Breast epithelium (tissue), 4 donors: Measurements from ENCODE around the gene RBM19. TPM values are rescaled to one million over a fixed set of nuclear protein-coding genes. Genes with fewer than 3 reads are reported as not detected.

Experiments used
- DNase-seq, 2 donors: peaks; one replicate each; pipeline ENCODE4 v3.0.0-alpha.2; 2019; ENCODE audit warnings: low spot score in 2 of 2
- H3K27ac ChIP-seq, 2 donors: fragments of 200-600 bp; sonication (generic) in 1 of 2; one replicate each; pipeline ENCODE4 v1.5.1; 2016 to 2019; ENCODE audit warnings: mild to moderate bottlenecking in 1 of 2
- H3K27me3 ChIP-seq, 2 donors: fragments of 200-600 bp; sonication (generic) in 1 of 2; one replicate each; pipeline versions ENCODE4 v1.5.1 to v1.6.0; 2017 to 2019; ENCODE audit warnings: control low read depth in 1 of 2, mild to moderate bottlenecking in 1 of 2
- H3K36me3 ChIP-seq: fragments of 200-600 bp; one replicate; pipeline ENCODE4 v1.5.1; 2019
- H3K4me1 ChIP-seq, 2 donors: fragments of 200-600 bp; sonication (generic); one replicate each; pipeline ENCODE4 v1.5.1; 2016 to 2019; ENCODE audit warnings: control low read depth in 1 of 2
- H3K4me3 ChIP-seq, 3 donors: fragments of 200-600 bp; sonication (generic); 1 replicate in 2 of 3; 2 replicates in 1 of 3; pipeline ENCODE4 v1.5.1; 2016 to 2019; ENCODE audit warnings: mild to moderate bottlenecking in 3 of 3, moderate library complexity in 2 of 3
- H3K9me3 ChIP-seq, 2 donors: fragments of 200-600 bp; sonication (generic) in 1 of 2; one replicate each; pipeline ENCODE4 v1.5.1; 2016 to 2019; ENCODE audit warnings: control low read depth in 1 of 2
- CTCF ChIP-seq, 3 donors: fragments of 450-650 bp; IDR thresholded peaks; one replicate each; pipeline ENCODE4 v1.5.1; 2016 to 2017; ENCODE audit warnings: antibody characterized with exemption in 3 of 3, mild to moderate bottlenecking in 3 of 3, moderate library complexity in 3 of 3
- POLR2A ChIP-seq: fragments of 450-650 bp; IDR thresholded peaks from one replicate; pipeline ENCODE4 v1.6.1; 2016; ENCODE audit warnings: antibody characterized with exemption, mild to moderate bottlenecking, moderate library complexity
- POLR2AphosphoS5 ChIP-seq, 3 donors: sonication (generic); formaldehyde crosslinking; IDR thresholded peaks; one replicate each; pipeline ENCODE4 v1.6.1; 2017; ENCODE audit warnings: antibody characterized with exemption in 3 of 3
- intact Hi-C: fragments of 100-400 bp; cut with DNase I; formaldehyde crosslinking; loops from one replicate; pipeline ENCODE4 v1.15.1; 2023; ENCODE audit warnings: low total_unique reads
- total RNA-seq, 3 donors: library from RNA; depleted of rRNA; stranded (reverse); fragments of >200 nt; gene quantifications; one replicate each; pipeline ENCODE4 v1.1.0, GENCODE V29; 2016

The RBM19 gene
- total RNA-seq, 3 donors from 2014 or later = 28.8 to 43.3 (median 42.6) TPM

- intact Hi-C loops = no loop called here
- no peak for DNase-seq
- peaks cover 24% of the 10 kb centered on the region for H3K36me3 ChIP-seq
- H3K27me3 ChIP-seq = no peaks in the 10 kb centered on the region
- no peak overlapping the region for H3K4me3 ChIP-seq
- H3K4me1 ChIP-seq = no peaks in the 10 kb centered on the region
- no peaks in the 10 kb centered on the region for H3K9me3 ChIP-seq
- TF ChIP-seq POLR2AphosphoS5 (IDR thresholded peaks at IDR 0.05) = no peak
- TF ChIP-seq CTCF (IDR thresholded peaks at IDR 0.05) = no peak
- TF ChIP-seq POLR2A = no peak
- H3K27ac ChIP-seq = no peak overlapping the region
Measured at GRCh38 chr12:113961921-113962710, 4.0 kb downstream of the RBM19 start.

GRCh38 chr12:113960030-113960429, 6.1 kb downstream of the RBM19 start:
- no peak for DNase-seq
- H3K4me1 ChIP-seq = no peaks in the 10 kb centered on the region
- no peak overlapping the region for H3K4me3 ChIP-seq
- TF ChIP-seq POLR2AphosphoS5 (IDR thresholded peaks at IDR 0.05) (no peak), CTCF (IDR thresholded peaks at IDR 0.05) (no peak), POLR2A (no peak)
- no peaks in the 10 kb centered on the region for H3K9me3 ChIP-seq
- no peaks in the 10 kb centered on the region for H3K27me3 ChIP-seq
- intact Hi-C loops = no loop called here
- H3K27ac ChIP-seq = no peak overlapping the region
- peaks cover 36% of the 10 kb centered on the region for H3K36me3 ChIP-seq

GRCh38 chr12:113959096-113959495, 7.0 kb downstream of the RBM19 start:
- TF ChIP-seq POLR2A = no peak
- TF ChIP-seq POLR2AphosphoS5 (IDR thresholded peaks at IDR 0.05) = no peak
- no peak for TF ChIP-seq CTCF (IDR thresholded peaks at IDR 0.05)
- Histone ChIP-seq H3K27ac (no peak overlapping the region), H3K9me3 (no peaks in the 10 kb centered on the region), H3K4me1 (no peaks in the 10 kb centered on the region), H3K36me3 (peaks cover 36% of the 10 kb centered on the region), H3K27me3 (no peaks in the 10 kb centered on the region), H3K4me3 (no peak overlapping the region)
- intact Hi-C loops = loop anchor here (10.0 kb wide), 1 partner anchor 664 kb away; no protein-coding TSS in a partner anchor
- DNase-seq = no peak

GRCh38 chr12:113958108-113958507, 8.0 kb downstream of the RBM19 start:
- intact Hi-C loops = loop anchor here (10.0 kb wide), 1 partner anchor 663 kb away; no protein-coding TSS in a partner anchor
- TF ChIP-seq POLR2AphosphoS5 (IDR thresholded peaks at IDR 0.05) (no peak), POLR2A (no peak), CTCF (IDR thresholded peaks at IDR 0.05) (no peak)
- no peaks in the 10 kb centered on the region for H3K4me1 ChIP-seq
- no peak overlapping the region for H3K27ac ChIP-seq
- no peak overlapping the region for H3K4me3 ChIP-seq
- no peaks in the 10 kb centered on the region for H3K27me3 ChIP-seq
- no peaks in the 10 kb centered on the region for H3K9me3 ChIP-seq
- peaks cover 36% of the 10 kb centered on the region for H3K36me3 ChIP-seq
- DNase-seq = no peak

- Histone ChIP-seq H3K27ac (no peak overlapping the region), H3K9me3 (no peaks in the 10 kb centered on the region), H3K4me3 (no peak overlapping the region), H3K27me3 (no peaks in the 10 kb centered on the region), H3K4me1 (no peaks in the 10 kb centered on the region), H3K36me3 (peaks cover 36% of the 10 kb centered on the region)
- intact Hi-C loops = loop anchor here (10.0 kb wide), 1 partner anchor 663 kb away; no protein-coding TSS in a partner anchor
- DNase-seq = no peak
- TF ChIP-seq CTCF (IDR thresholded peaks at IDR 0.05) (no peak), POLR2A (no peak), POLR2AphosphoS5 (IDR thresholded peaks at IDR 0.05) (no peak)
Measured at GRCh38 chr12:113957627-113958026, 8.5 kb downstream of the RBM19 start.
